HEK293 (cell line): ENCODE data around the gene HK3.

Source experiments
- CTCF ChIA-PET: fragments of 350-600 bp; formaldehyde crosslinking; extraction: SDS; loops from one replicate; lab custom pipeline; 2021; ENCODE audit warnings: antibody characterized with exemption; lab: Yijun Ruan, JAX
- POLR2A ChIA-PET: fragments of 300-600 bp; formaldehyde crosslinking; extraction: SDS; loops from one replicate; lab custom pipeline; 2020; ENCODE audit warnings: antibody characterized with exemption, inconsistent platforms; lab: Yijun Ruan, JAX
- H3K27ac ChIP-seq: fragments of 200-500 bp; sonication (Bioruptor generic); 2 replicates; pipeline ENCODE4 v1.5.1; 2014; ENCODE audit warnings: low read depth, low read length, control low read depth, inconsistent platforms; ENCODE audit errors: extremely low read depth
- H3K36me3 ChIP-seq, 2 experiments: fragments of 200-500 bp in 1 of 2; sonication (Bioruptor generic) in 1 of 2; 1 replicate in 1 of 2; 2 replicates in 1 of 2; pipeline ENCODE4 v1.5.1; 2014 to 2017; ENCODE audit warnings: inconsistent platforms in 2 of 2, low read length in 2 of 2; ENCODE audit not compliant: control insufficient read depth in 2 of 2, insufficient read depth in 1 of 2
- H3K4me1 ChIP-seq: fragments of 200-500 bp; sonication (Bioruptor generic); 2 replicates; pipeline ENCODE4 v1.5.1; 2014; ENCODE audit warnings: mild to moderate bottlenecking, low read length, inconsistent platforms; ENCODE audit not compliant: control insufficient read depth, insufficient read depth
- H3K4me3 ChIP-seq: 2 replicates; pipeline ENCODE4 v1.5.1; 2011; ENCODE audit warnings: low read depth, mild to moderate bottlenecking, control low read depth, low read length, moderate library complexity
- H3K9me3 ChIP-seq: fragments of 200-500 bp; sonication (Bioruptor generic); 2 replicates; pipeline ENCODE4 v1.5.1; 2014; ENCODE audit warnings: low read depth, low read length, inconsistent platforms; ENCODE audit not compliant: control insufficient read depth, insufficient read depth
- BCL6B ChIP-seq: fragments of 450-650 bp; formaldehyde crosslinking; IDR thresholded peaks from 2 replicates; pipeline ENCODE4 v1.5.1; 2017; ENCODE audit warnings: missing biosample characterization, missing genetic modification characterization
- ELK4 ChIP-seq: IDR thresholded peaks from 2 replicates; pipeline ENCODE4 v1.6.1; 2011; ENCODE audit warnings: mild to moderate bottlenecking, low read depth, low read length, borderline replicate concordance
- INSM2 ChIP-seq: fragments of 450-650 bp; formaldehyde crosslinking; IDR thresholded peaks from 2 replicates; pipeline ENCODE4 v1.5.1; 2016; ENCODE audit warnings: missing biosample characterization, missing genetic modification characterization
- KLF10 ChIP-seq: fragments of 450-650 bp; IDR thresholded peaks from 2 replicates; pipeline ENCODE4 v1.5.1; 2018; ENCODE audit warnings: missing biosample characterization, mild to moderate bottlenecking, missing genetic modification characterization
- KLF17 ChIP-seq: fragments of 450-650 bp; formaldehyde crosslinking; IDR thresholded peaks from 2 replicates; pipeline ENCODE4 v1.5.1; 2016; ENCODE audit warnings: missing biosample characterization, missing genetic modification characterization
- PATZ1 ChIP-seq: fragments of 450-650 bp; formaldehyde crosslinking; IDR thresholded peaks from 2 replicates; pipeline ENCODE4 v1.5.1; 2016; ENCODE audit warnings: missing biosample characterization, missing genetic modification characterization
- ZBTB21 ChIP-seq: fragments of 450-650 bp; formaldehyde crosslinking; IDR thresholded peaks from 2 replicates; pipeline ENCODE4 v1.5.1; 2017; ENCODE audit warnings: missing biosample characterization, missing genetic modification characterization
- ZNF148 ChIP-seq: fragments of 450-650 bp; formaldehyde crosslinking; IDR thresholded peaks from 2 replicates; pipeline ENCODE4 v1.5.0; 2017; ENCODE audit warnings: missing biosample characterization, missing genetic modification characterization, borderline replicate concordance
- ZNF169 ChIP-seq: fragments of 450-650 bp; formaldehyde crosslinking; IDR thresholded peaks from 2 replicates; pipeline ENCODE4 v1.5.1; 2016; ENCODE audit warnings: missing biosample characterization, missing genetic modification characterization
- ZNF266 ChIP-seq: fragments of 450-650 bp; formaldehyde crosslinking; IDR thresholded peaks from 2 replicates; pipeline ENCODE4 v1.5.1; 2016; ENCODE audit warnings: missing biosample characterization, missing genetic modification characterization, low read depth
- ZNF404 ChIP-seq: fragments of 450-650 bp; formaldehyde crosslinking; IDR thresholded peaks from 2 replicates; pipeline ENCODE4 v1.5.1; 2017; ENCODE audit warnings: missing biosample characterization, missing genetic modification characterization
- ZNF501 ChIP-seq: fragments of 450-650 bp; formaldehyde crosslinking; IDR thresholded peaks from 2 replicates; pipeline ENCODE4 v1.5.1; 2016; ENCODE audit warnings: missing biosample characterization, missing genetic modification characterization
- ZNF518A ChIP-seq: fragments of 450-650 bp; formaldehyde crosslinking; conservative IDR thresholded peaks from 2 replicates; pipeline ENCODE4 v1.5.1; 2016; ENCODE audit warnings: low read depth, missing biosample characterization, missing genetic modification characterization
- ZNF600 ChIP-seq: fragments of 450-650 bp; formaldehyde crosslinking; IDR thresholded peaks from 2 replicates; pipeline ENCODE4 v1.5.1; 2016; ENCODE audit warnings: missing biosample characterization, missing genetic modification characterization
- ZNF658 ChIP-seq: fragments of 450-650 bp; formaldehyde crosslinking; IDR thresholded peaks from 2 replicates; pipeline ENCODE4; 2016; ENCODE audit warnings: missing biosample characterization, missing genetic modification characterization
- ZNF670 ChIP-seq: fragments of 450-650 bp; formaldehyde crosslinking; IDR thresholded peaks from 2 replicates; pipeline ENCODE4 v1.5.1; 2016; ENCODE audit warnings: missing biosample characterization, missing genetic modification characterization, low read depth
- ZNF677 ChIP-seq: fragments of 450-650 bp; IDR thresholded peaks from 2 replicates; pipeline ENCODE4 v1.5.0; 2018; ENCODE audit warnings: missing biosample characterization, mild to moderate bottlenecking, missing genetic modification characterization, moderate library complexity
- ZNF785 ChIP-seq: fragments of 450-650 bp; formaldehyde crosslinking; IDR thresholded peaks from 2 replicates; pipeline ENCODE4 v1.5.1; 2016; ENCODE audit warnings: missing biosample characterization, missing genetic modification characterization

HK3 gene

GRCh38 chr5:176884571-176884890, 14.6 kb downstream of the HK3 start:
- CTCF ChIA-PET: no interaction called here
- Histone ChIP-seq H3K4me3 (no peak overlapping the region), H3K36me3 (no peaks in the 10 kb centered on the region), H3K27ac (no peak overlapping the region), H3K4me1 (no peaks in the 10 kb centered on the region), H3K9me3 (no peaks in the 10 kb centered on the region)
- POLR2A ChIA-PET: no interaction called here
- TF ChIP-seq ZNF266 (tag by site-specific recombination): no peak
- no peak for TF ChIP-seq ELK4
- no peak for TF ChIP-seq KLF17 (tag by site-specific recombination)
- no peak for TF ChIP-seq KLF10 (tag by site-specific recombination)
- no peak for TF ChIP-seq ZNF501
- no peak for TF ChIP-seq BCL6B (tag by site-specific recombination)
- no peak for TF ChIP-seq ZNF404
- no peak for TF ChIP-seq ZNF169 (tag by site-specific recombination)
- no peak for TF ChIP-seq ZNF785 (tag by site-specific recombination)
- TF ChIP-seq ZBTB21: no peak
- TF ChIP-seq ZNF658 (tag by site-specific recombination): no peak
- TF ChIP-seq ZNF677 (tag by site-specific recombination): no peak
- TF ChIP-seq ZNF670 (tag by site-specific recombination): no peak
- no peak for TF ChIP-seq INSM2
- no peak for TF ChIP-seq ZNF148
- no peak for TF ChIP-seq PATZ1
- no peak for TF ChIP-seq ZNF518A (tag by site-specific recombination)
- TF ChIP-seq ZNF600 (tag by site-specific recombination): no peak
